HG03139 (cell line): ENCODE results near the gene MAP3K5.

Experiments
- ATAC-seq: cut with Tn5 transposase; IDR thresholded peaks from one replicate; pipeline ENCODE4 v1.9.1; 2021; ENCODE audit not compliant: unreplicated experiment

MAP3K5 gene

GRCh38 chr6:136655239-136656014, 136.8 kb downstream of the MAP3K5 start:
- ATAC-seq, result no peak

- ATAC-seq, result no peak
Measured at GRCh38 chr6:136654086-136654485, 138.2 kb downstream of the MAP3K5 start.

- ATAC-seq, result no peak
Measured at GRCh38 chr6:136652656-136653055, 139.6 kb downstream of the MAP3K5 start.

- ATAC-seq, result no peak
Measured at GRCh38 chr6:136651982-136652381, 140.3 kb downstream of the MAP3K5 start.

- ATAC-seq, result peak; percentile 73
Measured at GRCh38 chr6:136647363-136647852, 144.9 kb downstream of the MAP3K5 start.

DNA sequence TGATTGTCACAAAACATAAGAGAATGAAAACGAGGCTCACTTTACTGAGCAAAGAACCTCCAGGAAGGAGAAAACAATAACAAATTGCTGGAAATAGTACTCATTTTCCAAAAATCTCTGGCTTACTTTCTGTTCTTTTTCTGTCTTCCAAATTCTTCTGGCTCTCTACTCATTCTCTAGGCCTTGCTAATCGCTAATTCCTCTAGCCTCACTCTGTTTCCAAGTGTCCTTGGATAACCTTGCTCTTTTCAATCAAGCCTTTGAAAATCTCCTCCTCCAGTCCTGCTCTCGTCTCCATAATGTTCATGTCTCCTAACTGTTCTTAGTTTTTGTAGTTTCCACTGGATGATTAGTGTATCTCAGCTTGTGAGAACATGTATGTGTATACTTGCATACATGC, 145.9 kb downstream of the MAP3K5 start:
- no peak for ATAC-seq

- ATAC-seq, result no peak
Measured at GRCh38 chr6:136644597-136644952, 147.7 kb downstream of the MAP3K5 start.

GRCh38 chr6:136643850-136644596, 148.3 kb downstream of the MAP3K5 start:
- no peak for ATAC-seq

DNA sequence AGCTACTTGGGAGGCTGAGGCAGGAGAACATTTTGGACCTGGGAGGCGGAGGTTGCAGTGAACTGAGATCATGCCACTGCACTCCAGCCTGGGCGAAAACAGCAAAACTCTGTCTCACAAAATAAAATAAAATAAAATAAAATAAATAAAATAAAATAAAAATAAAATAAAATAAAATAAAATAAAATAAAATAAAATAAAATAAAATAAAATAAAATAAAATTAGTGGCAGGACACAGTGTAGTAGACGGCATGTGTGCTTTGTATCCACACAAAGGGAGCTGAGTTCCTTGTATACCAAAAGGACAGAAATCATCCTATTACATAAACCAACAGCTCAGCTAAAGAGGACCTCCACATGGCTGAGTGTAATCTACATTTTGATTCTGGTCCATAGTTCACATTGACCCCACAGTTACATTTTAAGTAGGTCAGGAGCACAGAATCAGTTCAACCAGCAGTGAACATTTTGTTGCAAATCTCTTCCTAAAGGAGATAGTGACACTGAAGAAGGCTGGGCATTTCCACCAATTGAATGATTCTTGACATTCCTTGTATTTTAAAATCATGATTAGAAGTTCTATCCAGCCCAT, 150.3 kb downstream of the MAP3K5 start:
- ATAC-seq, result no peak

- no peak for ATAC-seq
Measured at GRCh38 chr6:136641166-136641565, 151.1 kb downstream of the MAP3K5 start.

DNA sequence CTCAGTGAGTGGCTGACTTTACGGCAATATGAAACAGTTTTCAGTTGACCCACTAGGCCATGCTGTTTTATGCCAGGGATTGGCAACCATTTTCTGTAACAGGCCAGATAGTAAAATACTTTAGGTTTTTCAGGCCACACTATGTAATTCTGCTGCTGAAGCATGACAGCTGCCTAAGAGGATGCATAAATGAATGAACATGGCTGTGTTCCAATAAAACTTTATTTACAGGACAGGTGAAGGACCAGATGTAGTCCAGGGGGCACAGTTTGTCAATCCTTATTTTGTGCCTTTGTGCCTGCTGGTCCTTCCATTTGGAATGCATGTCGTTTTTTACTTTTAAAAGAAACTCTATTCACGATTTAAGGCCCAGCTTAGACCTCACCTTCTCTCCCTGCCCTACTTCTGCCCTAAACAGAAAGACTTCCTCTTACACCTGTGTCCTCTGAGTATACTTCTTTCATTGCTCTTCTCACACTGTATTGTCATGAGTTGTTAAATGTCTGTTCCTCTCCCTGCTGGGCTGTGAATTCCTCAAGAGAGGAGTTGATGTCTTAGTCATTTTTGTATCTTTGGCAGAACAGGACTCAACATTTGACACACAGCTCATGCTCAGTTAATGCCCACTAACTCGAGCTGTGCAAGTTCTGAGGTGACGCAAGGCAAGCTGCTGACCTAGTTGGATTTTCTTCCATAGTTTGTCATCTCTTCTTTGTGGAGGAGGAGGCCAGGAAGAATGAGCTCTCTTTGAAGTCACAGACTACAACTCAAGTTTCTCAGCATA, 152.0 kb downstream of the MAP3K5 start:
- no peak for ATAC-seq

DNA sequence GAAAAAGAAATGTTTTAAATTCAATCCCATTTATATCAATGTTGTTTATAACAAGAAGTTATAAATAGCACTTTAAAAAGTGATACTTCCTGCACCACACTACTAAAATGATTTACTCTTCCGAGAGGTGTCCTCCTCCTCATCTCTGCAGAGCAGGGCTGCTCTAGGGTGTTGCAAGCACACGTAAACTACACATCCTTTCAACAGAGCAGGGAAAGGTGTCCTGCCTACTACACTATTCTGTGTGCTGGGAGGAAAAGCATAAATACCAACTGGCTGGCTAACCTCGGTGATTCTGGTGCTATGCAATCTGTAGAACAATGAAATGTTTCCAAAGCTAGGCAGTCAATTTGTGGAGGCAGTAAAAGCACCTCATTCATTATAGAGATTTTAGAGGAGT, 152.6 kb downstream of the MAP3K5 start:
- no peak for ATAC-seq

DNA sequence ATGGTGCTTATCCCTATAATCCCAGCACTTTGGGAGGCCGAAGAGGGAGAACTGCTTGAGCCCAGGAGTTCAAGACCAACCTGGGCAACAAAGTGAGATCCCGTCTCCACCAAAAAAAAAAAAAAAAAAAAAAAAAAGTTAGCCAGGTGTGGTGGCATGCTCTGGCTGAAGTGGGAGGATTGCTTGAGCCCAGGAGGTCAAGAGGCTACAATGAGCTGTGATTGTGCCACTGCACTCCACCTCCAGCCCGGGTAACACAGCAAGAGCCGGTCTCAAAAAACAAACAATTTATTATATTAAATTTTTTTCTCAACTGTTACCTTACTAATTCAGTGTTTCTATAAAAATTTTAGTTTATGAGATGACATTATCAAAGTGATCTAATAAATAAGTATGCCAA, 156.7 kb downstream of the MAP3K5 start:
- ATAC-seq, result no peak

DNA sequence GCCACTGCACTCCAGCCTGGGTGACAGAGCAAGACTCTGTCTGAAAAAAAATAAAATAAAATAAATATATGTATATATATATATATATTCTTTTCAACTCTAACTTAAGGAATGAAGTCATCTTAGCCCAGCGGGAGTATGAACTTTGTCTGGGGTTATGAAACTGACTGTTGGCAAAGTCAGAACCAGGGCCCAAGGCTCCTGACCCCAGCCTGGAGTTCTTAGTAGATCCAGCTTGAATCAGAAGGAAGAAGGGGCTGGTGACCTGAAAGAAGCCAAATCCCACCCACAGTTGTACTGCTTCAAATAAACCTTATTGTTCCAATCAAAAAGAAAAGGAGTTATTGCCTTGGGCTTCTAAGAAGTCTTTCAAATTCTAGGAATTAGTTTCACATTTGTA, 158.9 kb downstream of the MAP3K5 start:
- no peak for ATAC-seq

DNA sequence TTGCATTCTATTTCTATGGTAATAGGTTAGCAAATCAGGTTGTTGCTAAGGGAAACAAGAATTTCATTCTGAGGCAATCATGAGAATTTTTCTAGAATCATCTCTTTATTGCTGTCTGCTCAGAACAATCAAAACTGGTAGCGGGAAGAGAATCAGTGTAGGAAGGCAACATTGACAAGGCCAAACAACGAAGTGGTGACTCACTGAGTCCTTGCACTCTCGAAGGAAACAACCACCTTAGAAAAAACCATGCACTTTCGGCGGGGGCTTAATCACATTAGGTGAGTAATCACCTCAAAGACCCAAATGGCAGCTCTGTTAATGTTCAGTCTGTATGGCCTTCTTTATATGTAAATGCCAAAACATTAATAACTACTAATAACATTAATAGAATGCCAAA, 163.3 kb downstream of the MAP3K5 start:
- ATAC-seq, result no peak

DNA sequence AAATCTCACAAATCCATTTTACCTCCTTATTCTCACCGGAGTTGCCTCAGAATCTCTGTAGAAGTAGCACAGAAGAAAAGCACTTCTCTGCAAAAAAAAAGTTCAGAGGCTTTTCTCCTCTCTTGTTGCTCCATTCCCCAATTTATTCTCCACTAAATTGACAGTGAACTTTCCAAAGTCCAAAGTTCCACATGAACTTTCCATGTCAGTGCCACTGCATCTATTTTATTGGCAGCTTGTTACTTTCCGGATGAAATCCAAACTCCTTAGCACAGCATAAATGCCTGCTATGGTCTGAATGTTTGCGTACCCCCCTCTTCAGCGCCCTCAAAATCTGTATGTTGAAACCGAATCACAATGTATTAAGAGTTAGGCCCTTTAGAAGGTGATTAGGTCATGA, 165.1 kb downstream of the MAP3K5 start:
- no peak for ATAC-seq

DNA sequence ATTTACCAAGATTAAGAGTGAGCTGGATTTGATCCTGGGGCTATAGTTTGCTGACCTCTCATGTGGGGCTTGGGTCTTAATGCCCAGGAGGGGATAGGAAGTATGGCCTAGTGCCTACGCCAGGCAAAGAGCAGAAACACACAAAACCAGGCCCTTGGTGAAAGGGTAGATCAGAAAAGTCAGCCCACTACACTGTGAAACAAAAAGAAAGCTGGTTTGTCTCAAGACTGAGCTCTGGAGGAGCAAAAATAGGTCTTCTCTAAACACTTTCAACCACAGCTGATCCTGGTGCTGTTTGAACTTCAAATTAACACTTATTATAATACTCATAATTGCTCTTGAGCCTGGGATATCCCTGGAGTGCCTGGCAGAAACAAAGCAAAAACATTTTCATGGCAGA, 167.0 kb downstream of the MAP3K5 start:
- ATAC-seq, result no peak

GRCh38 chr6:136624347-136624746, 167.9 kb downstream of the MAP3K5 start:
- ATAC-seq, result no peak

DNA sequence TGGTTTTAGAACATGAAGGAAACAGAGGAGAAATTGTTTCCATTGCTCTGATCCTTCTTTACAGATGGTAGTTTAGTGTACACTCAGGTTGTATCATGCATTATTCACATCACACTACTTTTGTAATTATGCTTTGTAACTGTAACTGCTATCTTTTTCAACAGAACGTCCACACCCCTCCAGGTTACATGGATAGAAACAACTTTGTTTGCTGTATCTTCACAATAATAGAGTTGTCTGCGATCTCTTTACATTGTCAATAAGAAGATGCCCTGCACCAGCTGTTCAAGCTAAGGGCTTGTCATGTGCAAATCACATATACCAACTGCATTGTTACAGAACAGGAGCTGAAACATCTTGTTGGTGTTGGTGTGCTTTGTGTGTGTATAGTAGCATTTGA, 174.2 kb downstream of the MAP3K5 start:
- no peak for ATAC-seq

DNA sequence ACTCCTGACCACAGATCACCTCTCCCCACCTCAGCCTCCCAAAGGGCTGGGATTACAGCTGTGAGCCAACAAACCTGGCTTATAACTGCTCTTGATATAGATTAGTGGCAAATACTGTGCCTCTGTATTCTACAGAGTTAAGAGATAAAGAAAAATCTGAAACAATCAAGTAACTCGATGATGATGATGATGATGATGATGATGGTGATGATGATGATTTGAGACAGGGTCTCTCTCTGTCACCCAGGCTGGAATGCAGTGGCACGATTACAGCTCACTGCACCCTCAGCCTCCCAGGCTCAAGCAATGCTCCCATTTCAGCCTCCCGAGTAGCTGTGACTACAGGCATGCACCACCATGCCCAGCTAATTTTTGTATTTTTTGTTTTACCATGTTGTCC, 175.8 kb downstream of the MAP3K5 start:
- no peak for ATAC-seq

DNA sequence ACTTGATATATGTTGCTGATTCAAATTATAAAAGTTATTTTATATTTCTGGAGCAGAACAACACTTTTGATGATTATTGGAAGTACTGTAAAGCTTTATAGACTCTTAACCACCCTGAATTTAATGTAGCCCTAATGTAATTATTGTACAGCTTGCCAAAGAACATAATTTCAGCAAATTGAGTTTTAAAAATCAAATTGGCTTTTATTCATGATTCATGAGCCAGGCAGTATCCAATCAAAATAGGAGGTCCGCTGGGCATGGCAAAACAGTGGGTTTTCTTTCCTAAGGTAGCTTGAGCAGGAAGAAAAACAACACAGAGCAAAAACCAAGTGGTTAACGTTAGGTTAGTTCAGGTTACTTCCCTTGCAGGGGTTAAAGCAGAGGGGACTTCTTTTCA, 177.3 kb downstream of the MAP3K5 start:
- ATAC-seq, result no peak
